GM12892 (cell line): ENCODE data around the gene CST6.

Experiments
- POLR2A ChIP-seq: IDR thresholded peaks from 2 replicates; pipeline ENCODE4 v1.6.1; 2011; ENCODE audit warnings: low read depth, low read length, control low read depth
- POLR2AphosphoS5 ChIP-seq: IDR thresholded peaks from 2 replicates; pipeline ENCODE4 v1.6.1; 2011; ENCODE audit warnings: low read depth, low read length, control low read depth
- TAF1 ChIP-seq: IDR thresholded peaks from 2 replicates; pipeline ENCODE4 v1.6.1; 2011; ENCODE audit warnings: low read depth, mild to moderate bottlenecking, control low read depth, low read length, borderline replicate concordance

- TF ChIP-seq TAF1 = no peak
- no peak for TF ChIP-seq POLR2AphosphoS5
- no peak for TF ChIP-seq POLR2A
Observed at GRCh38 chr11:66008095-66008467, 3.7 kb upstream of the CST6 start.
